Right kidney (tissue), 1 donor: ENCODE measurements around the gene FCHSD1.

Source experiments
- DNase-seq: peaks from one replicate; pipeline ENCODE4 v3.0.0-alpha.2; 2016

Gene FCHSD1

GRCh38 chr5:141674747-141675146 is 23.5 kb upstream of the FCHSD1 start:
- no peak for DNase-seq

- peak; percentile 37 for DNase-seq
Measured at GRCh38 chr5:141672841-141673813, 21.9 kb upstream of the FCHSD1 start.

GRCh38 chr5:141672071-141672840 is 21.0 kb upstream of the FCHSD1 start:
- DNase-seq: no peak

GRCh38 chr5:141669520-141669919 is 18.3 kb upstream of the FCHSD1 start:
- DNase-seq: no peak

- DNase-seq: no peak
Measured at GRCh38 chr5:141668601-141669265, 17.5 kb upstream of the FCHSD1 start.

- DNase-seq: no peak
Measured at GRCh38 chr5:141665995-141666940, 15.1 kb upstream of the FCHSD1 start.

GRCh38 chr5:141664733-141665461 is 13.7 kb upstream of the FCHSD1 start:
- peak; percentile 48 for DNase-seq

GRCh38 chr5:141663506-141663905 is 12.3 kb upstream of the FCHSD1 start:
- DNase-seq: no peak

GRCh38 chr5:141662028-141662427 is 10.8 kb upstream of the FCHSD1 start:
- no peak for DNase-seq

GRCh38 chr5:141657937-141658545 is 6.8 kb upstream of the FCHSD1 start:
- no peak for DNase-seq

GRCh38 chr5:141657404-141657803 is 6.2 kb upstream of the FCHSD1 start:
- no peak for DNase-seq

GRCh38 chr5:141656396-141656795 is 5.2 kb upstream of the FCHSD1 start:
- DNase-seq: no peak

GRCh38 chr5:141655020-141655419 is 3.8 kb upstream of the FCHSD1 start:
- DNase-seq: no peak

GRCh38 chr5:141654298-141654697 is 3.1 kb upstream of the FCHSD1 start:
- no peak for DNase-seq

GRCh38 chr5:141651728-141652105 is 499 bp upstream of the FCHSD1 start:
- DNase-seq: no peak

- DNase-seq: no peak
Measured at GRCh38 chr5:141649972-141650371, 1.2 kb downstream of the FCHSD1 start.

GRCh38 chr5:141649056-141649688 is 2.0 kb downstream of the FCHSD1 start:
- DNase-seq: no peak

GRCh38 chr5:141647851-141648250 is 3.4 kb downstream of the FCHSD1 start:
- no peak for DNase-seq

GRCh38 chr5:141647242-141647641 is 4.0 kb downstream of the FCHSD1 start:
- no peak for DNase-seq

GRCh38 chr5:141646026-141646425 is 5.2 kb downstream of the FCHSD1 start:
- no peak for DNase-seq
